DND-41 (cell line): ENCODE measurements around the gene MTRFR.
A peak's percentile ranks its signal among the peaks of the same experiment; 100 is the strongest.
"Not testable (repeated sequence)": the region's sequence is repeated elsewhere in the genome, so short reads cannot be mapped to it uniquely, and the experiment has no call there.

ENCODE experiments used
- ATAC-seq: fragments of 200-7000 bp; cut with Tn5 transposase; 3 replicates; pipeline ENCODE4 v1.9.1; 2021; ENCODE audit warnings: low read depth; ENCODE audit not compliant: insufficient read depth
- DNase-seq: peaks from one replicate; pipeline ENCODE4 v3.0.0-alpha.2; 2020
- H2AFZ ChIP-seq: 2 replicates; pipeline ENCODE4 v1.6.0; 2012; ENCODE audit warnings: low read depth, low read length
- H3K27ac ChIP-seq: 2 replicates; pipeline ENCODE4 v1.5.1; 2012; ENCODE audit warnings: low read length, inconsistent platforms
- H3K27me3 ChIP-seq: fragments of 200-600 bp; sonication (generic); 2 replicates; pipeline ENCODE4 v1.6.0; 2012; ENCODE audit warnings: low read length, mild to moderate bottlenecking, inconsistent platforms; ENCODE audit not compliant: insufficient read depth, poor library complexity
- H3K36me3 ChIP-seq: 2 replicates; pipeline ENCODE4 v1.5.1; 2012; ENCODE audit warnings: low read length, inconsistent platforms; ENCODE audit not compliant: insufficient read depth
- H3K4me1 ChIP-seq: 2 replicates; pipeline ENCODE4 v1.5.1; 2012; ENCODE audit warnings: mild to moderate bottlenecking, low read length; ENCODE audit not compliant: insufficient read depth
- H3K4me2 ChIP-seq: 2 replicates; pipeline ENCODE4 v1.6.0; 2012; ENCODE audit warnings: mild to moderate bottlenecking, moderate library complexity, low read length, inconsistent platforms; ENCODE audit not compliant: insufficient read depth
- H3K4me3 ChIP-seq, 2 experiments: fragments of 200-600 bp in 1 of 2; shearing (Covaris generic) in 1 of 2; 2 replicates each; pipeline ENCODE4 v1.5.1; 2012 to 2016; ENCODE audit warnings: inconsistent platforms in 2 of 2, low read length in 2 of 2, mild to moderate bottlenecking in 2 of 2, low read depth in 1 of 2, moderate library complexity in 1 of 2
- H3K79me2 ChIP-seq: 2 replicates; pipeline ENCODE4 v1.6.0; 2012; ENCODE audit warnings: low read length, inconsistent platforms; ENCODE audit not compliant: insufficient read depth
- H3K9ac ChIP-seq: 2 replicates; pipeline ENCODE4 v1.6.0; 2012; ENCODE audit warnings: low read depth, mild to moderate bottlenecking, inconsistent platforms, low read length, moderate library complexity
- H3K9me3 ChIP-seq: 2 replicates; pipeline ENCODE4 v1.5.1; 2012; ENCODE audit warnings: low read length, moderate library complexity, mild to moderate bottlenecking, inconsistent platforms; ENCODE audit not compliant: insufficient read depth, severe bottlenecking
- H4K20me1 ChIP-seq: 2 replicates; pipeline ENCODE4 v1.6.0; 2012; ENCODE audit warnings: low read length; ENCODE audit not compliant: insufficient read depth
- CTCF ChIP-seq: IDR thresholded peaks from 2 replicates; pipeline ENCODE4 v1.5.1; 2012; ENCODE audit warnings: borderline replicate concordance, low read length, moderate library complexity, mild to moderate bottlenecking; ENCODE audit not compliant: poor library complexity, severe bottlenecking; ENCODE audit errors: extremely low read depth
- EZH2 ChIP-seq: IDR thresholded peaks from 3 replicates; pipeline ENCODE4 v1.6.1; 2012; ENCODE audit warnings: borderline replicate concordance, low read depth, mild to moderate bottlenecking, moderate library complexity, low read length, inconsistent platforms; ENCODE audit not compliant: severe bottlenecking

MTRFR gene

GRCh38 chr12:123250471-123251383 lies 17.5 kb downstream of the MTRFR start:
- Histone ChIP-seq H4K20me1 (peaks cover 20% of the 10 kb centered on the region; the same call in 1 of the 2 replicates), H3K4me2 (no peak overlapping the region), H3K4me1 (no peaks in the 10 kb centered on the region), H3K79me2 (peaks cover 68% of the 10 kb centered on the region), H3K4me3 (no peak overlapping the region), H3K9ac (no peak overlapping the region), H3K27me3 (no peaks in the 10 kb centered on the region), H3K9me3 (no peaks in the 10 kb centered on the region), H2AFZ (no peak overlapping the region), H3K27ac (0 out of 2 replicates have a peak overlapping the region, but pooled peaks have one; percentile 32), H3K36me3 (peaks cover 47% of the 10 kb centered on the region)
- TF ChIP-seq CTCF (no peak), EZH2 (no peak)
- DNase-seq (no peak), ATAC-seq (no peak)

GRCh38 chr12:123251403-123252076 lies 18.3 kb downstream of the MTRFR start:
- no peak overlapping the region for H2AFZ ChIP-seq
- H3K4me2 ChIP-seq = no peak overlapping the region
- H3K4me1 ChIP-seq = no peaks in the 10 kb centered on the region
- H3K4me3 ChIP-seq = no peak overlapping the region
- H4K20me1 ChIP-seq = peaks cover 20% of the 10 kb centered on the region; the same call in 1 of the 2 replicates
- no peaks in the 10 kb centered on the region for H3K9me3 ChIP-seq
- no peak overlapping the region for H3K9ac ChIP-seq
- DNase-seq (no peak), ATAC-seq (no peak)
- peaks cover 61% of the 10 kb centered on the region for H3K79me2 ChIP-seq
- H3K27me3 ChIP-seq = no peaks in the 10 kb centered on the region
- TF ChIP-seq CTCF (no peak), EZH2 (no peak)
- peaks cover 54% of the 10 kb centered on the region for H3K36me3 ChIP-seq
- H3K27ac ChIP-seq = no peak overlapping the region

GRCh38 chr12:123252365-123252764 lies 19.1 kb downstream of the MTRFR start:
- Histone ChIP-seq H3K36me3 (peaks cover 61% of the 10 kb centered on the region), H4K20me1 (peaks cover 20% of the 10 kb centered on the region; the same call in 1 of the 2 replicates)
- H3K4me2 ChIP-seq = not testable (repeated sequence)

More at GRCh38 chr12:123252365-123252764, 19.1 kb downstream of the MTRFR start:
- ATAC-seq, H3K4me1 ChIP-seq, H2AFZ ChIP-seq, H3K4me3 ChIP-seq, DNase-seq, H3K9ac ChIP-seq, H3K9me3 ChIP-seq, H3K27me3 ChIP-seq, H3K27ac ChIP-seq: not testable (repeated sequence)
- H3K79me2 ChIP-seq = peaks cover 55% of the 10 kb centered on the region
